Measurements from ENCODE around the gene ATP6V1G1.

DNA sequence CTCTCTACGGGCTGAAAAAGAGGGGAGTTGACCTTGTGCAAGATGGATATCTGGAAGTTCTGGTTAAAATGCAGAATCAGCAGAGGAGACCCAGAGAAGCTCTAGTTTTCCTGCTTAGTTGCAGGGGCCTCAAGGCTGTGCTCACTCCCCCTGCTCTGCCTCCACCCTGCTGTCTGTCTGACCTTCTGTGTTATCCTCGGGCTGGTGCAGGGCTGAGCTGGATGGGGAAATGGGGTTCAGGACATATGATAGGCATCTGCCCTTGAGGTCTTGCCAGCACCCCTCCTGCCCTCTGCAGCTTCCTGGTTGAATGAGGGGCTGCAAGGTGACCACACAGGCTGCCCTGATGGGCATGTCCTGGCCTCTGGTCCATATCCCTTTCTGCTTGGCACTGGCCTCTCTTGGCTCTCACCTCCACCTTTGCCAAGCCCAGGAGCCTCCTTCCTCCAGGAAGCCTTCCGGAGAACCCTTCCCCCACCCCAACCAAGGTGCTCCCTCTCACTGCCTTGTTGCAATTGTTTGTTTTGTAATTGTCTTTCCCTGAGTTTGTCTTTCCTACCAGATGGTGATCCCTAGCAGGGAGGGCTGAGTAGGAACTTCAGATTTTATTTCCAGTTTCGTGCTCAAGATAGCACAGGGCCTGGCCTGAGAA, 24.8 kb downstream of the ATP6V1G1 start:
- no peak for TF ChIP-seq YY1 (IDR thresholded peaks at IDR 0.05; ENCODE audit: insufficient read depth, insufficient read length)
- no peak for TF ChIP-seq ZNF274 (IDR thresholded peaks at IDR 0.05; ENCODE audit: low read depth, low read length)
